ENCODE measurements around the gene FGF12. TPM values are rescaled to one million over a fixed set of nuclear protein-coding genes. Genes with fewer than 3 reads are reported as not detected.

Gene FGF12
- total RNA-seq, 4 donors from 2014 or later: 0.32 to 0.55 TPM; not detected in 2

DNA sequence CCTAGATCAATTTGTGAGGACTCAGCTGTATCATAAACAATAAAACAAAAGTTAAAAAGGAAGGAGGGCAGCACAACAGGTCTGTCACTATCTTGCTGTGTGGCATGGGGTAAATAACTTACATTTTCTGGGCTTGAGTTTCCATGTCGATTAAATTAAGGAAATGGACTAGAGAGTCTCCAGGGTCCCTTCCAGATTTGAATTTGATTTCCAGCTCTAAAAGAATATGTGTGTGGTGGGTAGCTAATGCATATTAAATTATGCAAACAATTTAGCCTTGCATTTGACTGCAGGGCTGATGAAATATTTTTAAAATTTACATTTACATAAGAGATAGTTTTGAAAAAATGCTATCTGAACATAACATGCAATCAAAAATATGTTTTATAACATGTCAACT lies 447.7 kb downstream of the FGF12 start:
- Histone ChIP-seq H3K36me3 (no peaks in the 10 kb centered on the region), H3K4me1 (no peaks in the 10 kb centered on the region), H3K27ac (no peak overlapping the region), H3K27me3 (no peaks in the 10 kb centered on the region), H3K4me3 (no peak overlapping the region), H3K9me3 (no peaks in the 10 kb centered on the region)
- no peak for DNase-seq
- in situ Hi-C loops (cut with MboI; ENCODE audit: low pct_ligation_motif_present in 1 of 4, low pct_unique_long_range_greater_than_20kb in 1 of 4, low sequenced_read_pairs in 3 of 4): no loop called here
- intact Hi-C loops (cut with DNase I; ENCODE audit: low total_unique reads): no loop called here
- 80% methylated on average over 1 of the region's 1 CpG; no CpG with 5 or more reads in 1 of the 2 donors for WGBS, 2 donors (ENCODE audit: low coverage in 1 of 2)
- no peak for TF ChIP-seq POLR2AphosphoS5 (IDR thresholded peaks at IDR 0.05)
- TF ChIP-seq EP300 (IDR thresholded peaks at IDR 0.05; ENCODE audit: low read depth): no peak
- TF ChIP-seq, protein P1, sequence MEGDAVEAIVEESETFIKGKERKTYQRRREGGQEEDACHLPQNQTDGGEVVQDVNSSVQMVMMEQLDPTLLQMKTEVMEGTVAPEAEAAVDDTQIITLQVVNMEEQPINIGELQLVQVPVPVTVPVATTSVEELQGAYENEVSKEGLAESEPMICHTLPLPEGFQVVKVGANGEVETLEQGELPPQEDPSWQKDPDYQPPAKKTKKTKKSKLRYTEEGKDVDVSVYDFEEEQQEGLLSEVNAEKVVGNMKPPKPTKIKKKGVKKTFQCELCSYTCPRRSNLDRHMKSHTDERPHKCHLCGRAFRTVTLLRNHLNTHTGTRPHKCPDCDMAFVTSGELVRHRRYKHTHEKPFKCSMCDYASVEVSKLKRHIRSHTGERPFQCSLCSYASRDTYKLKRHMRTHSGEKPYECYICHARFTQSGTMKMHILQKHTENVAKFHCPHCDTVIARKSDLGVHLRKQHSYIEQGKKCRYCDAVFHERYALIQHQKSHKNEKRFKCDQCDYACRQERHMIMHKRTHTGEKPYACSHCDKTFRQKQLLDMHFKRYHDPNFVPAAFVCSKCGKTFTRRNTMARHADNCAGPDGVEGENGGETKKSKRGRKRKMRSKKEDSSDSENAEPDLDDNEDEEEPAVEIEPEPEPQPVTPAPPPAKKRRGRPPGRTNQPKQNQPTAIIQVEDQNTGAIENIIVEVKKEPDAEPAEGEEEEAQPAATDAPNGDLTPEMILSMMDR (IDR thresholded peaks at IDR 0.05): no peak
- TF ChIP-seq POLR2A (IDR thresholded peaks at IDR 0.05): no peak

DNA sequence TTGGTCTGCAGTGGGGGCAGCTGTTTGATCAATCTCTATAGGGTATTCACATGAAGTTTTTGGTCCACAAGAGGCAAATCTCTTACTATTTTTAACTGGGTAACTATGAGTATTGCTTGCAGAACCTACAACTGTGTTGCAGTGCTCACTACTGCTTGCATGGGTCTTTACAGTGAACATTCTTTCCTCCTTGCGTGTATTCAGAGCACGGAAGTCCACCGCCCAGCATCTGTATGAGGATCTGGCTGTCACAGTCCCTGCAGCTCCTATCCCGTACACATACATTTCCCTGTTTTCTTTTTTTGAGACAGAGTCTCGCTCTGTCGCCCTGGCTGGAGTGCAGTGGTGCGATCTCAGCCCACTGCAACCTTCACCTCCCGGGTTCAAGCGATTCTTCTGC lies 449.9 kb downstream of the FGF12 start:
- in situ Hi-C loops (cut with MboI; ENCODE audit: low pct_ligation_motif_present in 1 of 4, low pct_unique_long_range_greater_than_20kb in 1 of 4, low sequenced_read_pairs in 3 of 4): no loop called here
- TF ChIP-seq EP300 (IDR thresholded peaks at IDR 0.05; ENCODE audit: low read depth): no peak
- TF ChIP-seq, protein P1 (IDR thresholded peaks at IDR 0.05): no peak
- Histone ChIP-seq H3K4me3 (no peak overlapping the region), H3K9me3 (no peaks in the 10 kb centered on the region), H3K4me1 (no peaks in the 10 kb centered on the region), H3K27ac (no peak overlapping the region), H3K27me3 (no peaks in the 10 kb centered on the region), H3K36me3 (no peaks in the 10 kb centered on the region)
- no peak for DNase-seq
- intact Hi-C loops (cut with DNase I; ENCODE audit: low total_unique reads): loop anchor here (2.0 kb wide), 1 partner anchor 59 kb away; no protein-coding TSS in a partner anchor
- WGBS, 2 donors (ENCODE audit: low coverage in 1 of 2): 93% methylated on average over 9 of the region's 9 CpGs; no CpG with 5 or more reads in 1 of the 2 donors

DNA sequence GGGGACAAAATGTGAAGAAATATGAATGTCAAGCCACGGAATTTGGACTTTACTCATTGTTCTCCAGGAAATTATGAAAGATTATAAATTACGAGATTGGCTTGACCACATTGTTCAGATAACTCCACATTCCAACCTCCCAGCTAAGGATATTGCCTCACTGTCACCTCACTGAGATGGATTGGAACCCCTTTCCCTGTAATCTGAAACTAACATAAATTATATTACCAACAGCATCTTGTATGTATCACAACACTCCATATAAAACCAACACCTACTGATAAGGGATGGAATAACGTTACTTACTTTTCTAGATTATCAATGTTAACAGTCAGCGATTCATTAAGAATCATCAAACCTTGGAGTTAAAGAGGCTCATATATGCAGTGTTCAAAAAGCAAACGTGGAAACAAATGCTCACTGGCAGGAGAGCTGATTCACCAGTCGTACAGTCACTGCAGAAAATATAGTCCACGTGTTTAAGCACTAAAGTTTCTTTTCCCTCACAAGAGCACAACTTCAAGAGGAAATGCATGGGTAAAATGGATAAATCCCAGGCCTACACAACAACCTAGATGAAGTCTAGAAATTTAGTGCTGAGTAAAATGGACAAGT lies 451.5 kb downstream of the FGF12 start:
- intact Hi-C loops (cut with DNase I; ENCODE audit: low total_unique reads) (loop anchor here (2.0 kb wide), 1 partner anchor 57 kb away; no protein-coding TSS in a partner anchor), in situ Hi-C loops (cut with MboI; ENCODE audit: low pct_ligation_motif_present in 1 of 4, low pct_unique_long_range_greater_than_20kb in 1 of 4, low sequenced_read_pairs in 3 of 4) (no loop called here)
- Histone ChIP-seq H3K27ac (no peak overlapping the region), H3K4me3 (no peak overlapping the region), H3K4me1 (no peaks in the 10 kb centered on the region), H3K9me3 (no peaks in the 10 kb centered on the region), H3K36me3 (no peaks in the 10 kb centered on the region), H3K27me3 (no peaks in the 10 kb centered on the region)
- no peak for DNase-seq
- TF ChIP-seq POLR2AphosphoS5 (IDR thresholded peaks at IDR 0.05): no peak
- no peak for TF ChIP-seq EP300 (IDR thresholded peaks at IDR 0.05; ENCODE audit: low read depth)
- TF ChIP-seq, protein P1 (IDR thresholded peaks at IDR 0.05): no peak
- TF ChIP-seq POLR2A (IDR thresholded peaks at IDR 0.05): no peak
- WGBS, 2 donors (ENCODE audit: low coverage in 1 of 2): 59% methylated on average over 7 of the region's 7 CpGs

DNA sequence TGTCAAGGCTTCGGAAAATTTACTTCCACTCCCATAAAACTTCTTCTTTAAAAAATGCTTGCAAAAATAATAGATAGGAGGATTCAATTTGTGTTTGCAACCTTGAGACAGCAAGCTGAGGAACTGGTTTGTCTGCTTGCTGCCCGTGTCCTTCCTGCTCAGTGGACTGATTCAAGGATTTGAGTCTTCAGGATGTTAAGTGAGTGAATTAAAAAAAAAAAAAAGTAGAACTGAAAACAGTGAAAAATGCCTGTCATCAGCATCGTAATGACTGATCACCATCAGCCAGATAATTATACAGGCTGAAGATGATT lies 453.7 kb downstream of the FGF12 start:
- no peak for DNase-seq
- intact Hi-C loops (cut with DNase I; ENCODE audit: low total_unique reads): no loop called here

More for the DNA sequence above, 453.7 kb downstream of the FGF12 start:
- Histone ChIP-seq H3K36me3 (no peaks in the 10 kb centered on the region), H3K4me1 (no peaks in the 10 kb centered on the region), H3K4me3 (no peak overlapping the region), H3K9me3 (no peaks in the 10 kb centered on the region), H3K27me3 (no peaks in the 10 kb centered on the region), H3K27ac (no peak overlapping the region)
- WGBS, 2 donors (ENCODE audit: low coverage in 1 of 2): 45 to 46% methylated on average over 3 of the region's 3 CpGs
- in situ Hi-C loops (cut with MboI; ENCODE audit: low pct_ligation_motif_present in 1 of 4, low pct_unique_long_range_greater_than_20kb in 1 of 4, low sequenced_read_pairs in 3 of 4): loop anchor here in 1 of 4 donors (5.0 kb wide), 1 partner anchor 56 kb away; no protein-coding TSS in a partner anchor
- TF ChIP-seq, protein P1 (IDR thresholded peaks at IDR 0.05): no peak
- no peak for TF ChIP-seq EP300 (IDR thresholded peaks at IDR 0.05; ENCODE audit: low read depth)
- TF ChIP-seq POLR2A (IDR thresholded peaks at IDR 0.05): no peak
- TF ChIP-seq POLR2AphosphoS5 (IDR thresholded peaks at IDR 0.05): no peak
